ENCODE data around the gene KDF1.

Gene KDF1

DNA sequence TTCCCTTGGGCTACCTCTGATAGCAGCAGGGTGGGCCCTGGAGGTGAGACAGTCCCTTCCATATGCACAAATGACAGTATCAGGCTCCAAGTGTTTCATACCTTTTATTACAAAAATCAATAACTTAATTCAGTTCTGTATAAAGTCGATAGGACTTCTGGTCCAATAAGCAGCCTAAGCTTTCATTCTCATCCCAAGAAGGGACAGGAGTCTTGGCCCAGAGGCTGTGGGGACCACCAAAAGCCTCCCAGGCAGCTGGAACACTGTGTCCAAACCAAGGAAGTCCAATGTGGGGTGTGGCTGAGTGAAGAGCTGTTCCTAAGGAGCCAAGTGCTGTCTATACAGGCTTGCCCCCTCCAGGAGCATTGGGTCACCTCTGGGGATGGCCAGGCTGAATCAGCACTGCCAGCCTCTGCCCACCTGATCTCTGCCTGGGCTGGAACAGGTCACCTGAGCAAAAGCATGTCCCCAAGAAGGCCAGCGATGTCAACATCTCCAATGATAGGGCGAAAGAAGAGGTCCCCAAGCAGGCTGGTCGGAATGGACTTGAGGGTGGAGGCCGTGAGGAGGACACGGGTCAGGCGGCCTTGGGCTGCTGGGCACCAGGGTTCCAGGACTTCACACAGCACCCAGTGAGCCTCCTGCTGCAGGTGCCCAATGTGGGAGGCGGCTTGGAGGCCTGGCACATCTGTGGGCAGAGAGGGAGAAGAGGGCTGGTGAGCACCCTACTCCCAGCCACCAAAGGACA is 48.7 kb downstream of the KDF1 start:
- ChIA-PET CTCF (no interaction called here), POLR2A (interaction anchor here (1.2 kb wide), 1 partner anchor 11 kb away, joined by 7 read pairs; the partner anchor contains the start of gene GPATCH3)
- DNase-seq (ENCODE audit: extremely low spot score) = no peak
- no peak for TF ChIP-seq BHLHE40 (IDR thresholded peaks at IDR 0.05; ENCODE audit: borderline replicate concordance)
- no peak for TF ChIP-seq L3MBTL2 (conservative IDR thresholded peaks at IDR 0.05)
- no peak for TF ChIP-seq ARNT (IDR thresholded peaks at IDR 0.05)
- TF ChIP-seq CTBP1 (IDR thresholded peaks at IDR 0.05; ENCODE audit: borderline replicate concordance) = no peak
- no peak for TF ChIP-seq ZNF384 (IDR thresholded peaks at IDR 0.05)
- TF ChIP-seq FOXM1 (IDR thresholded peaks at IDR 0.05; ENCODE audit: borderline replicate concordance) = no peak
- TF ChIP-seq NFRKB (IDR thresholded peaks at IDR 0.05) = no peak

DNA sequence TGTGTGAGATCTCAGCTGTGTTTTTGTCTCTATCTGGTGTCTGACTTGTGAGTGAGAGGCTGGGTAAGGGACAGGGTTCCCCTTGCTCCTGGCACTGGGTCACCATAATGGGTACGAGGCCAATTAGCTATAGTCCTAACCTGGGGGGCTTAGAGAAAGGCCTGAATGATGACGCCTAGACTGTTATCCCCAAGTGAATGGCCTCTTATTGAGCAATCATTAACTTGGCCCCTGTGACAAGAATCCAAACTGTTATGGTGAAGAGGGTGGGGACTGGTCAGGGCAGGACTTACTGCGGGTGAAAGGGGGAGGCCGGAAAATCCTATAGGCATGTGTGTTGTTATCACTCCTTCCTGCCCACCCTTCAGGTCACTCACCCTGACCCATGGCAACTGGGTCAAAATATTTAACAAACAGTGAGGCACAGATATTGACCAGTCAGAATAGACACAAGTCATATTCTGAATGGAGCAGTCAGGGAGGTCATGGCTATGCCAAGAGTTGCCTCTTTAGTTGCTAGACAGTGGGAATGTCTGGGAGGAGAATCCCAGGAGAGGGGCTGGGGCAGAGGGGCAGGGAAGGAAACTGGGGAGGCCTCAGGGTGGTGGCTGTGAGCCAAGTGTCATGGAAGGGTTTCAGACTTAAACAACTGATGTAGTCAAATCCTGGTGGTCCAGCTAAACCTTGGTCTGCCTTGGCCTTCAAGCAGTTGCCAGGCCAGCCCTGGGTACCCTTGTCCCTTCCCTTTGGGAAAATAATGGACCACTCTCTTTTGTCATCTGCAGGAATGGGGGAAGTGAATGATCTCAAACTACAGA is 49.7 kb downstream of the KDF1 start:
- no peak for DNase-seq (ENCODE audit: extremely low spot score)
- no peak for TF ChIP-seq ARNT (IDR thresholded peaks at IDR 0.05)
- TF ChIP-seq FOXA1 (IDR thresholded peaks at IDR 0.05) = no peak
- TF ChIP-seq CTBP1 (IDR thresholded peaks at IDR 0.05; ENCODE audit: borderline replicate concordance) = no peak
- no peak for TF ChIP-seq SUZ12 (IDR thresholded peaks at IDR 0.05)
- no peak for TF ChIP-seq LEF1 (IDR thresholded peaks at IDR 0.05; ENCODE audit: borderline replicate concordance)
- no peak for TF ChIP-seq HDGF (IDR thresholded peaks at IDR 0.05; ENCODE audit: borderline replicate concordance)
- TF ChIP-seq BHLHE40 (IDR thresholded peaks at IDR 0.05; ENCODE audit: borderline replicate concordance) = no peak
- ChIA-PET POLR2A (interaction anchor here (1.0 to 1.2 kb wide), 3 partner anchors 10 to 20 kb away, joined by 4 to 7 read pairs (median 4); partner anchors contain the start of genes GPATCH3 and GPN2), CTCF (no interaction called here)

DNA sequence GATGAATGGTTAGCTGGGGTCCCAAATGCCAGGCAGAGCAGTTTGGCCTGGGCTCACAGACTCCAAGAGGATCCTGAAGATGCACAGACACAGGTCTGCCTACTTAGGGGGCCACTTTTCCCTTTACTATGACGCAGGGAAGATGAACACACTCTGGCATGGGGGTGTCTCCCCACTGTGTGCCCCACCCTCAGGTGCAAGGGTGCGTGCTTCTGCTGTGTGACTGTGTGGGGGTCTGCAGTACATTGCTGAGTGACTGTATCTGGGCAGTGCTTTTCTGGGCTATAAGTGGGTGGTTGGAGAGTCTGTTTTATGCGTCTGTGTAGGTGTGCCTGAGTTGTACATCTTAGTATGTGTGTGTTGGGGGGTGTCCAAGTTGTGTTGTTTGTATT is 50.3 kb downstream of the KDF1 start:
- ChIA-PET CTCF (no interaction called here), POLR2A (interaction anchor here (1.0 to 1.3 kb wide), 3 partner anchors 10 to 45 kb away, joined by 3 to 4 read pairs (median 4); partner anchors contain the start of genes GPATCH3 and GPN2)
- no peak for DNase-seq (ENCODE audit: extremely low spot score)
- TF ChIP-seq SUZ12 (IDR thresholded peaks at IDR 0.05) (no peak), BHLHE40 (IDR thresholded peaks at IDR 0.05; ENCODE audit: borderline replicate concordance) (no peak), TARDBP (IDR thresholded peaks at IDR 0.05) (no peak), LEF1 (IDR thresholded peaks at IDR 0.05; ENCODE audit: borderline replicate concordance) (no peak), FOXM1 (IDR thresholded peaks at IDR 0.05; ENCODE audit: borderline replicate concordance) (no peak), ZNF384 (IDR thresholded peaks at IDR 0.05) (no peak), ARNT (IDR thresholded peaks at IDR 0.05) (no peak), NFRKB (IDR thresholded peaks at IDR 0.05) (no peak), SP1 (IDR thresholded peaks at IDR 0.05) (no peak), CTBP1 (IDR thresholded peaks at IDR 0.05; ENCODE audit: borderline replicate concordance) (no peak), FOXA1 (IDR thresholded peaks at IDR 0.05) (no peak)

DNA sequence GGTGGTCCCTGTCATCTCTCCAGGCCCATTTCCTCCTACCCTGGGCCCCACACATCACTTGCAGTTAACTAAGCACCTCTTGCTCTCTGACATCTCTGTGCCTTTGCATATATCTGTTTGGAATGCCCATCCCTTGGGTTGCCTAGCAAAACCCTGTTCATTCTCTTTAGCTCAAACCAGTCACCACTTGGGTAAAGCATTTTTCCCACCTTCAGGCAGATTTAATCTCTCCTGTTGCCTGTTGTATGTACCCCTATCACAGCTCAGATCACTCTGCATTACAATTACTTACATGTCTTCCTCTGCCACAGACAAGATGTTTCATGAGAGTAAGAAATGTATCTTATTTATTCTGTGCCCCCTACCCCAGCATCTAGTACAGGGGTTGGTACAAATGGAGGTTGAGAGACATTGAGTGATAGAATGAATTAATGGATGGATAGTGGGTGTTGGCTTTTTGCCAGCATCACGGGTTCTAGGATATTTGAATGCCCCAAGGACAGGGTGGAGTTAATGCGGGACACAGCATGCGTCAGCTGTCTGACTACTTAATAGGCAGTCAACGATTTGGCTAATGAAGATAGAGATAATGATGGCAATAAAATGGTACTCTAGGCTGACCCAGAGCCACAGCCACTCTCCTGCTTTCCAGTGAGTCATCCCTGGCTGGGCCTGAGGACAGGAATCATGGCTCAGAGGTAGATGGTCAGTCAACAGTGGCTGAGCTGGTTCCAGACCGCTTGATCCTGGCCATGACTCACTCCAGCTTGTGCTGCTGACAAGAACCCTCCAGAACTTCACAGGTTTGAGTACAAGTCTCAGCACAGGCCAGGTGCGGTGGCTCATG is 53.0 kb downstream of the KDF1 start:
- ChIA-PET POLR2A (interaction anchor here (1.6 kb wide), 1 partner anchor 17 kb away, joined by 7 read pairs; the partner anchor contains the start of gene GPN2), CTCF (no interaction called here)
- TF ChIP-seq FOXM1 (IDR thresholded peaks at IDR 0.05; ENCODE audit: borderline replicate concordance) (no peak), L3MBTL2 (conservative IDR thresholded peaks at IDR 0.05) (no peak), FOXA1 (IDR thresholded peaks at IDR 0.05) (no peak), NFRKB (IDR thresholded peaks at IDR 0.05) (no peak), SP1 (IDR thresholded peaks at IDR 0.05) (no peak), TARDBP (IDR thresholded peaks at IDR 0.05) (no peak), LEF1 (IDR thresholded peaks at IDR 0.05; ENCODE audit: borderline replicate concordance) (no peak), ZNF384 (IDR thresholded peaks at IDR 0.05) (no peak), CTBP1 (IDR thresholded peaks at IDR 0.05; ENCODE audit: borderline replicate concordance) (no peak), ELF4 (IDR thresholded peaks at IDR 0.05) (no peak), HDGF (IDR thresholded peaks at IDR 0.05; ENCODE audit: borderline replicate concordance) (no peak), FOXK2 (IDR thresholded peaks at IDR 0.05) (no peak), ARNT (IDR thresholded peaks at IDR 0.05) (no peak), BHLHE40 (IDR thresholded peaks at IDR 0.05; ENCODE audit: borderline replicate concordance) (no peak), SUZ12 (IDR thresholded peaks at IDR 0.05) (no peak)
- TF ChIP-seq, protein P1, sequence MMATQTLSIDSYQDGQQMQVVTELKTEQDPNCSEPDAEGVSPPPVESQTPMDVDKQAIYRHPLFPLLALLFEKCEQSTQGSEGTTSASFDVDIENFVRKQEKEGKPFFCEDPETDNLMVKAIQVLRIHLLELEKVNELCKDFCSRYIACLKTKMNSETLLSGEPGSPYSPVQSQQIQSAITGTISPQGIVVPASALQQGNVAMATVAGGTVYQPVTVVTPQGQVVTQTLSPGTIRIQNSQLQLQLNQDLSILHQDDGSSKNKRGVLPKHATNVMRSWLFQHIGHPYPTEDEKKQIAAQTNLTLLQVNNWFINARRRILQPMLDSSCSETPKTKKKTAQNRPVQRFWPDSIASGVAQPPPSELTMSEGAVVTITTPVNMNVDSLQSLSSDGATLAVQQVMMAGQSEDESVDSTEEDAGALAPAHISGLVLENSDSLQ (IDR thresholded peaks at IDR 0.05) = no peak
- DNase-seq (ENCODE audit: extremely low spot score) = no peak

- ChIA-PET CTCF (no interaction called here), POLR2A (interaction anchor here (0.7 to 4.1 kb wide), 20 partner anchors 8 to 911 kb away, joined by 3 to 64 read pairs (median 4); partner anchors contain the start of genes GPN2, NR0B2 and NUDC)
- no peak for TF ChIP-seq FOXA1 (IDR thresholded peaks at IDR 0.05)
- TF ChIP-seq ZNF384 (IDR thresholded peaks at IDR 0.05) = no peak
- TF ChIP-seq TARDBP (IDR thresholded peaks at IDR 0.05) = no peak
- no peak for TF ChIP-seq BHLHE40 (IDR thresholded peaks at IDR 0.05; ENCODE audit: borderline replicate concordance)
- TF ChIP-seq FOXM1 (IDR thresholded peaks at IDR 0.05; ENCODE audit: borderline replicate concordance) = no peak
- TF ChIP-seq, protein P1 (IDR thresholded peaks at IDR 0.05) = no peak
- TF ChIP-seq NFRKB (IDR thresholded peaks at IDR 0.05) = no peak
- TF ChIP-seq ARNT (IDR thresholded peaks at IDR 0.05) = no peak
- no peak for TF ChIP-seq LEF1 (IDR thresholded peaks at IDR 0.05; ENCODE audit: borderline replicate concordance)
- TF ChIP-seq L3MBTL2 (conservative IDR thresholded peaks at IDR 0.05) = no peak
- no peak for TF ChIP-seq ELF4 (IDR thresholded peaks at IDR 0.05)
- TF ChIP-seq SUZ12 (IDR thresholded peaks at IDR 0.05) = no peak
- no peak for TF ChIP-seq HDGF (IDR thresholded peaks at IDR 0.05; ENCODE audit: borderline replicate concordance)
- TF ChIP-seq SP1 (IDR thresholded peaks at IDR 0.05) = no peak
- no peak for TF ChIP-seq FOXK2 (IDR thresholded peaks at IDR 0.05)
- TF ChIP-seq CTBP1 (IDR thresholded peaks at IDR 0.05; ENCODE audit: borderline replicate concordance) = no peak
- no peak for DNase-seq (ENCODE audit: extremely low spot score)
These were observed 59.3 kb downstream of the KDF1 start for GRCh38 chr1:26900815-26901511.

Measured in HEK293T (cell line).